HG03565 (cell line): ENCODE results near the gene SEZ6L2.
"Not testable (repeated sequence)": the region's sequence is repeated elsewhere in the genome, so short reads cannot be mapped to it uniquely, and the experiment has no call there.

Source experiments
- ATAC-seq: cut with Tn5 transposase; IDR thresholded peaks from one replicate; pipeline ENCODE4 v1.9.1; 2021; ENCODE audit warnings: mild to moderate bottlenecking, moderate library complexity; ENCODE audit not compliant: unreplicated experiment

Gene SEZ6L2

DNA sequence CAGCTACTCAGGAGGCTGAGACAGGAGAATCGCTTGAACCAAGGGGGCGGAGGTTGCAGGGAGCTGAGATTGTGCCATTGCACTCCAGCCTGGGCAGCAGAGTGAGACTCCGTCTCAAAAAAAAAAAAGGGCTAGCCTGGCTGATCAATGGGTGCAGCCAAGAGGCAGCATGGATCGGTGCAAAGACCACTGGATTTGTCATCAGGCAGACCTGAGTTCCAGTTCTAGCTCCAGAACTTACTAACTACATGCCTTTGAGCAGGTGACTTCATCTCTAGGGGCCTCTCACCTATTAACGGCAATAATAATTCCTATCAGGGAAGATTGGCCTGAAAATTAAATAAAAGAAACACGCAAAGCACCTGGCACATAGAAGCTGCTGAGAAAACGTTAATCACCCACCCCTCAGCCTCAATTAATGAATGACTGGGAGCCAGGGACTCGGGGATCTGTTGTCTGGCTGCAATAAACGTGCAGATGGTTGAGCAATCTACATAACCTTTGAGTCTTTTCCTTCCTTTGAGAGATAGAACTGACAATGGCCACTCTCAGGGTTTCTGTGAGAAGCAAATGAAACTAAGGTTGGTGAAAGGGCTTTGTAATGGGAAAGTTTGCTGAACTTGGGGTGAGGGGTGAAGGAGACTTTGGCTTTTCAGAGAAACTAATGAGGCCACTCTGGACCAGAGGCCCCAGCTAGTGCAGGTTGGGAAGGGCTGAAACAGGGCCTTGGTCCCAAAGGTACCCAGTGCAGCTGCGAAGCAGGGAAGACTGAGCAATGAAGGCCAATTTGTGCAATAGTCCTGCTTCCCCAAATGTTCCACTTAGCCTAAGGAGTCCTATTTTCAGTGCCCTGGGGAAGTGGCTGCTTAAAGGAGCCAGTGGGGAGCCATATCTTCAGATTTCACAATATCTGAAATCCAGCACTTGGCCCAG is 7.6 kb downstream of the SEZ6L2 start:
- ATAC-seq = no peak

DNA sequence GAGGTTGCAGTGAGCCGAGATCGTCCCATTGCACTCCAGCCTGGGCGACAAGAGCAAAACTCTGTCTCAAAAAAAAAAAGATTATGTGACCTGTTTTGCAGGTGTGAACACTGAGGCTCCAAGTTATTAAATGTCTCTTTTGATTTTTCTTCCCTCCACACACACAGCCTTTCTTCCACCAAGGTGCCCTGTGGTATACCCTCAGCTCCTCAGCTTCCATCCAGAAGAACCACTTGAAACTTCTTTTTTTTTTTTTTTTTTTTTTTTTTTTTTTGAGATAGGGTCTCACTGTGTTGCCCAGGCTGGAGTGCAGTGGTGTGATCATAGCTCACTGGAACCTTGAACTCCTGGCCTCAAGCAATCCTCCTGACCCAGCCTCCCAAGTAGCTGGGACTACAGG is 10.0 kb downstream of the SEZ6L2 start:
- not testable (repeated sequence) for ATAC-seq

DNA sequence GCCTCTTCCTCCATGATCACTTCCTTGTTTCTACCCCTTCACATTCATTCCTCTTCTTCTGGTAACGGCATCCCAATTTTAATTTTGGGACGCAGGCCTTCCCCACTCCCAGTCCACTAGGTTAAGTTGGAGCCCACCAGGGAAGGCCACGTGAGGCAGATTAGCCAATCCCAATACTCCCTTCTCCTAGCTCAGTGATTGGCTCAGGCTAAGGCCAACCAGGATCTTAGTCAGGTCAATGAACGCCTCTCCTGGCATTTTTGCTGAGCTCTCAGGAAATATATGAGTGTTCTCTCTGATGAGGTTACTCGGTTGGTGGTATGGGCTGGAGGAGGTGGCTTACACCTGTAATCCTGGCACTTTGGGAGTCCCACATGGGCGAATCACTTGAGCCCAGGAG is 15.4 kb downstream of the SEZ6L2 start:
- no peak for ATAC-seq

DNA sequence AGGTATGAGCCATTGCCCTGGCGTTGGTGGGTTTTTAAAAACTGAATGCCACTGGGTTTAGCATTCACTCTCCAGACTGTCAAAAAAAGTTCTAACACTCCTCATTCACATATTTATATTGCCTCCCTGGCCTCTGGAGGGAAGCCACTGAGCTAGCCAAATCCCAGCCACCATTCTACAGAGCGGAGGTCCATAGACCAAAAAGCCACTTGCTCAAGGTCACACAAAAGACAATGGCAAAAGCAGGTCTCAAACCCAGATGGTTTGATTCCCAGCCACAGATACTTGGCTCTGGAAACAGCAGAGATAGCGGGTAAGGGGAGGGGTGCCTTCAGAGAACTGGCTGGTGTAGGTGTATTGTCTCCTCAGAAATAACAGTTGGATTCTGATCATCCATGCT is 18.3 kb downstream of the SEZ6L2 start:
- no peak for ATAC-seq

DNA sequence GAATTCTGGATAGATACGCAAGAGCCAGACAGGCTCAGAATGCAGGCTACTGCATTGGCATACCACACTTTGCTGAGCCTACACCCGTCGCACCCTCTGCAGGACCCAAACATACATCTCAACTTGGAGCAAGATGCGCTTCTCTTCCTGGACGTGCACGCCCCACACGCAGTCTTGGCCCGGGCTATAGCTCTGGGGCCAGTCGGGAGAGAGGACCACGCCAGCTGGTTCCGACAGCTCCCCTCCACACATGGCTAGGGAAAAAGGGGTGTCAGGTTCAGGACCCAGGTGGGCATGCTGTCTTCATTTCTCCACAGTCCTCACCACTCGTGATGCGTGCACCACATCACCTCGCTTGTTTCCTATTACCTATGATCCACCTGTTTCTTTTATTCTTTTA is 21.2 kb downstream of the SEZ6L2 start:
- no peak for ATAC-seq

DNA sequence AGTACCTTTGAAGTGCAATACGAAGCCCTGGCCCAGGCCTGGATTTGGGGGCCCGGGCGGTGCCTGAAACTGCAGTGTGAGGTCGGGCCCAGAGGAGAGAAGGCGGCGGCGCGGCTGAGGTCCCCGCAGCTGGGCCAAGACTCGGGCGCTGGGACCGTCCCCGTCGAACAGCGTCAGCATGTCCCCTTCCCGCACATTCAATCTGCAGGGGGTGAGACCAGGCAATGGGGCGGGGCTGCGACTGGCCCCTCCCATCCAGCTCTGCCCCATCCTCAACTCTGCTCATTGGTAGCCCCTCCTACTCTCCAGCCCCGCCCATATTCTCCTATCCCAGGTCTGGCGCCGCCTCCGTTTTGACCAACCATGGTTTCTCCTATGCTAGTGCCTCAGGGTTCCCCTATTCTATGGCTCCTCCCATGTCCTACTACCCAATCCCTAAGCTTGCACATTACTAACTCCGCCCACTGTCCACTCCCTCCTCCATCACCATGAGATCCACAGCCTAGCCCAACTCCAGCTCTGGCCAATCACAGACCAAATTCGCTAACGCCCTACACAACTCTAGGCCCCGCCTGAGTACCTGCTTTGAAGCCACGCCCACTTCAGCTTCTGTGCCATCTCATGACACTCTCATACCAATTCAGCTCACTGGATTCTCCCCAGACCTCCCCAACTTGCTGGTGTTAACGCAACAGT is 21.9 kb downstream of the SEZ6L2 start:
- ATAC-seq = no peak

DNA sequence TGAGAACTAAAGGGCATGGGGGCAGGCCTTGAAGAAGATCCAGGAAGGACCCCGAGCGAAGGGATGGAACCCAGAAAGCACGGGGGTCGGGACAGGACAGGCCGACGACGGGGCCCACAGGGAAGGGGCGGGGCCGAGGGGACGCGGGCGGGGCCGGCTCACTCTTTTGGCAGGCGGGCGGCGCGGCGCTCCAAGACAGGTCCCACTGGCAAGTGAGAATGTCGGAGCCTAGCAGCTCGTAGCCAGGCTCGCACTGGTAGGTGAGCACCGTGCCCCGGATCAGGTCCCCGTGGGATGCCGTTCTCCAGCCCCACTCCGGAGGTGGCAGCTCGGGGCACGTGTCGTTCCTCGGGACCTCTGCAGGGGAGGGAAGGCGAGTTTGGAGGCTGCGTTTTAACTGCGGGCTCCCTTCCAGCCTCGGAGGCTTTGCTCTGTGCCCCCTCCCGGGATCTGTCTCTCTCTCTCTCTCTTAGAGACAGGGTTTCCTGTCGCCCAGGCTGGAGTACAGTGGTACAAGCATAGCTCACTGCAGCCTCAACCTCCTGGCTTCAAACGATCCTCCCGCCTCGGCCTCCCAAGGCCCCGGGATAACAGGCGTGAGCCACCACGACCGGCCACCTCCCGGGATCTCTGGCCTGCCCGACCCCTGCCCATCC is 22.6 kb downstream of the SEZ6L2 start:
- ATAC-seq = no peak

DNA sequence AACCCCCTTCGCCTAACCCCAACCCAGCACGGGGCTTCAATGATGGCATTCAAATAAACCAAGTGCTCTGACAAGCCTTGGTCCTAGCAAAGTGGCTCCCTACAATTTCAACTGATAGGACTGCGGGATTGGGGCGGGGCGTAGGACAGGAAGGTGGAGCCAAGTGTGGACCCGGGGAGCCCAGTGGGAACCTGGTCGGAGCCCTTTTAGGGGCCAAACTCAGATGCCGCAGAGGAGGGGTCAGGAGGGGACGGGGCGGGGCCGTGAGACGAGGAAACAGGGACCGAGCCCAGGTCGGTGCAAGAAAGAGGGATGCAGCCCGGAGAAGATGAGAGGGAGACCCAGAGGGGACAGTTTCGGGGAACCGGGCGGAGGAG is 23.1 kb downstream of the SEZ6L2 start:
- ATAC-seq = no peak

DNA sequence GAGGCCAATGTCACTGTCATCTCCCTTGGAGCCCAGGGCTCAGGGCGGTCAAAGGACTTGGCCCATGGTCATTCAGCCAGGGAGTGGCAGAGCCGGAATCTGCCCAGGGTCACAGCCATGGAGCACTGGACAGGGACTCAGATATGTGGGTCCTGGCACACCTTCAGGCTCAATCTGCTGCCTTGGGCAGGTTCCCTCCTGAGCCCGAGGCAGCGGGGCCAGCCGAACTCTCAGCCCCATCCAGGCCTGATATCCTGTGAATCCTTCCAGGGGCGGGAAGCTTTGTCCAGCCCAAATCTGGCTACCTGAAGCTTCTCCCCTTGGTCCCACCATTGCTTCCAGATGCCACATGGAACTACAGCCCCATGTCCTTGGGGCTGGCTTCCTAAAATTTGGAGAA is 24.1 kb downstream of the SEZ6L2 start:
- ATAC-seq = no peak

DNA sequence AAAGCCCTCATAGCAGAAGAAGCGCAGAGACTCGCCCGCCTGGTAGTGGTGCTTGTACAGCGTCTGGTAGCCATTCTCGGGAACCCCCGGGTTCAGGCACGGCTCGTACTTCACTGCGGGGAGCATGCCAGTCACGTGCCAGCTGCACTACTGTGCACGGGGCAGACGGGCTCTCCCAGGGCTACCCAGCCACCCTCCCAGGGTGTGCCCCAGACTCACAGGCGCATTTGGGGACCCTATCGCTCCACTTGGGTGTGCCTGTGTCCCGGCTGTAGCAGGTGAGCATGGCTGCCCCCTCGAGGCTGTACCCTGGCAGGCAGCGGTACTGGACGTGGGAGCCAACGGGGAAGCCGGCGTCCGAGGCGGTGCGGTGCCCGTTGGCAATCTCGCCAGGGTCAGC is 26.0 kb downstream of the SEZ6L2 start:
- no peak for ATAC-seq

DNA sequence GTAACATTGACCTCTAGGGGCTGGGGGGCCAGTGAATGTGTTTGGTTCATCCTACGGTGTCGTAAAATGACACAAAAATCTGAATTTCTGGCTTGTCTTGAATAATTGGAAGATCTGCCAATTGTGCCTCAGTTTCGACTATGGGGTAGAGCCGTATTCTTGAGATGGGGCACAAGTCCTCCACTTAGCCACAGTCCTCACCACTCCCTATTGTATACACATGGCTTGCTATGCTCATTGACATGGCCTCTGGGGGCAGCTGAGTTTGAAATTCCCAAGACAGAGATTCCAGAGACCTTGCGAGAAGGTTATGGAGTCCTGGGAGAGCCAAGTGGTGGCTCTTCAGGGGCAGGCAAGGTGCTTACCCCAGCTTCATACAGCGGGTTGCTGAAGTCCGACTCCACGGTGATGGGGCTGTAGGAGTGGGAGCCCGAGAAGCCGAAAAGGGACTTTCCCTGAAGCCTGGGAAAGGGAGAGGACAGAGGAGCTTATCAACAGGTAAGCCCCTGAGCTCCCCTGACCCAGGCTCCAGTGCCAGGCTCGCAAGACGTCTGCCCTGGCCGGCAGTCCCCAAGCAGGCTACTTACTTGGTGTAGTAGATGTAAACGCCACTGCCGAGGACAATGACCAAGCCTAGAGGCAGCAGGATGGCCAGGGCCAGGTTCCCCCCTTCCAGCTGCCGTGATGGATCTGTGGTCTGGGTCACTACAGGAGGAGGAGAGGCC is 27.4 kb downstream of the SEZ6L2 start:
- no peak for ATAC-seq

DNA sequence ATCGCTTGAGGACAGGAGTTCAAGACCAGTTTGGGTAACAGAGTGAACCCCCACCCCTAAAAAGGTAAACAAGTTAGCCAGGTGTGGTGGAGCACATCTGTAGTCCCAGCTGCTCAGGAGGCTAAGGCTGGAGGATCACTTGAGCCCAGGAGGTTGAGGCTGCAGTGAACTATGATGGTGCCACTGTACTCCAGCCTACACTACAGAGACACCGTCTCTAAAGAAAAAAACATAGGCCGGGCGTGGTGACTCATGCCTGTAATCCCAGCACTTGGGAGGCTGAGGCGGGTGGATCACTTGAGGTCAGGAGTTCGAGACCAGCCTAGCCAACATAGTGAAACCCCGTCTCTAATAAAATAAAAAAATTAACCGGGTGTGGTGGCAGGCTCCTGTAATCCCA is 30.3 kb downstream of the SEZ6L2 start:
- not testable (repeated sequence) for ATAC-seq

DNA sequence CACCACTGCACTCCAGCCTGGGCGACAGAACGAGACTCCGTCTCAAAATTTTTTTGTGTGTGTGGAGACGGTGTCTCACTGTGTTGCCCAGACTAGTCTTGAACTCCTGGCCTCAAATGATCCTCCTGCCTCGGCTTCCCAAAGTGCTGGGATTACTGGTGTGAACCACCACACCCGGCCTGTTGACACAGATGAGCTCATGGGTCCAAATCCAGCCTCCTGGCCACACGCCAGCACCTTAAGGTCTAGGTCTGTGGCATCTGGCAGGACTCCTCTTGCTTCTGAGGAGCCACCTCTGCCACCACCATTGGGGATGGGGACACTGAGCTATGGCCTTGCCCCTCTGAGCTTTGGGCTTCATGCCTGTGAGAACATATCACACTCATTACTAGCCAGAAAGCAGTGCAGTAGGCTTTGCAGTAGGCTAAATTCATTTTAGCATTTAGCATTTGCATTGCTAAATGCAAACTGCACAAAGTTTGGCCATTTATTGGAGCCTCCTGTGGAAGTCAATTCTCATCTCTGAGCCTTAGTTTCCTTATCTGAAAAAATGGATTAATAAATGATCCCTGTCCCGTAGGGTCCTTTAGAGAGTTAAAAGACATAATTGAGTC is 30.8 kb downstream of the SEZ6L2 start:
- ATAC-seq = no peak

DNA sequence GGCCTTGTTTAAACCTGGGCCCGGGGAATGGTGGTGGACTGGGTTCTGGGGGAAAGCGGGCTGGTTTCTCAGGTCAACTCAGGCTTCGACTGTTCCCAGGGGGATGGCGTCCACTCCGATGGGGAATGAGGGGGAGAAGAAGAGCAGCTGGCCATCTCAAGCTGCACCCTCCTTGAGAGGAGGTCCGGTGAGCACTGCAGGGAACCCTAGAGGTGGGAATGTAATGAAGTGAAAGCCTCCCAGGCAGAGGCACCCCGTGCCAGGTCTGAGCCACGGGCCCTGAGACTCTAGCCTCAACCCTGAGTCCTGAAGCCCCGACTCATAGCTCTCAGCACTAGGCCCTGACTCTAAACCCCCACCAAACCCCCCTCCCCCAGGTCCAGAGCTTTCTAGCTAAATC is 35.1 kb downstream of the SEZ6L2 start:
- no peak for ATAC-seq

DNA sequence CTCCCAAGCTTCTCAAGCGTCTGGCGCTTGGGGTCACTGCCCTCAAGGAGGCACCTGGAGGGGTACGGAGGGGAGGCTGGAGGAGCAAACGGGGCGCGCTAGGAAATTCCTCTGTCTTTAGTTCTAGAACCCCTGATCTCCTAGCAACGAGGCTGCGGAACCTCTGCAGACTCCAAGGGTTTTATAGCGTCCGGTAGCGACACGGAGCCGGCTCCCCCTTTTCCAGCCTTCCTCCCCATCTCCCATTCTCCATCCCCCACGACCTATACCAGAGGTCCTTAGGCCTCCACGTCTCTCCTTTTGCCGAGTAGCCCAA is 35.7 kb downstream of the SEZ6L2 start:
- ATAC-seq = no peak

DNA sequence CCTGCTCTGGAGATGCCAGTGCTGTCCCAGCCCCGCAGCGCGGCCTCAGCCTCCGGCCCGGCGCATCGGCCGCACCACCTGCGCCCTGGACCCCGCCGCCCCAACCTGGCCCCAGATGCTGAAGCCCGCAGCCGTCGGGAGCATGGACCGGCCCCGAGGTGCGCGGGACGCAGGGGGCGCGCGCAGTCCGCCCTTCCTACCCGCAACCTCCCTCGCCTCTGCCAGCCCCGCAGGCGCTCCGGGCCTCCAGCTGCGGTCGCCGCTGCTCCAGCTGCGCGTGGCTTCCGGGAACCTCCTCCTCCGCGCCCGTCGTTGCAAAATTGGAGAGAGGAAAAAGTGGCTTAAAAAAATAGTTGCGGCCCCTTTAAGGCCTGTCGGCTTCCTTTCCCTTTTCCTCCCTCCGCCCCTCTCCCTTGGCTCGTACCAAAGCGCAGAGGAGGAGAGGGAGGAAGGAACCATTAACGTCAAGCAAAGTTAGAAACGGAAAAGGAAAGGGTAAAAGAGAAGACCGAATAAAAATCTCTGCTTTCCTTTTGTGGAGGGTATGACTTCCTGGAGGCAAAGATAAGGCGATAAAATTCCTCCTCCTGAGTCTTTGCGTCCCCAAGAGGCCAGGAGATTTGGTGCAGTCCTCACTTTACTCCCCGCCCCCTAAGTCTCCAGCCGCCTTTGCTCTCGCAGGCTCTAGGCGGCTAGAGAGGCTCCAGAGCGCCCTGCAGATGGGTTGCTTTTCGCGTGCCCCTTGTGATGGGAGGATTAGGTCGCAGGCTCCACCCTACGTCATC is 36.3 kb downstream of the SEZ6L2 start, which contains the start of gene CDIPT:
CDIPT (minus strand) TSS at position 343 of the 785 bp plus-strand sequence. CDS start 369 bp downstream, outside the sequence.
- peak; percentile 91 for ATAC-seq

DNA sequence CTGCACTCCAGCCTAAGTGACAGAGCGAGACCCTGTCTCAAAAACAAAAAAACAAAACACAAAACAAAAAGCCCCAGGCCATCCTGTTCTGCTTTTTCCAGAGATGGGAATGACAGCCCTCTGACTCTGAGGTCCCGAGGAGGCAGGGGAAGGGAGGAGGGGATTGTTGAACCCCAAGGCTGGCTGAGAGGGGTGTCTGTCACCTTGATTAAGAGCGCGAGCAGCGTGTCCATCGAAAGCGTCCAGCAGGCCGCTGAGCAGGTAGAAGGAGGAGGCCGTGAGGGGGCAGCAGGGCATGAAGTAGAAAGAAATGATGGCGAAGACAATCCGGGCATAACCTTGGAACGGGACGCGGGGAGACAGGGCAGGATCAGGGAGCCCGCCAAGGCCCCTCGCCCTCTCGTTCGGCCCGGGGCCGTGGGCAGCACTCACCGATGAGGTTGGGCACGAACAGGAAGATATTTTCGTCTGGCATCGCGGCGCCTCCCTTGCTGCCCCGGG is 36.9 kb downstream of the SEZ6L2 start:
- no peak for ATAC-seq

DNA sequence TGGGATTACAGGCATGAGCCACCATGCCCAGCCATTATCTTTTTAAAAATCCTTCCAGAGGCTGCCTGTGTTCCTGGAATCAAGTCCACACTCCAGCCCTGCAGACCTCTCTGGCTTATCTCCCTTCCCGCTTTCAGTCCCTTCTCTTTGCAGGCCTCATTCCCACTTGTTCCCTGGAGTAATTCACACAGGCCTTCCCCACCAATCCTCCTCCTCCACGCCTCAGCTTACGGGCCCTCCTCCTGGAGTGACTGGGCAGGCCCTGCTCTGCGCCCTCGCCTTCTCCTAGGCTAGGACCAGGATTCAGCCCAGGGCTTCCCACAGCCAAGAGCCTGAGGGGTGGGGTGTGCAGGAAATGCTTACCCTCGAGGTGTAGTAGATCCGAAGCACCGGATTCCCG is 39.1 kb downstream of the SEZ6L2 start:
- ATAC-seq = no peak

DNA sequence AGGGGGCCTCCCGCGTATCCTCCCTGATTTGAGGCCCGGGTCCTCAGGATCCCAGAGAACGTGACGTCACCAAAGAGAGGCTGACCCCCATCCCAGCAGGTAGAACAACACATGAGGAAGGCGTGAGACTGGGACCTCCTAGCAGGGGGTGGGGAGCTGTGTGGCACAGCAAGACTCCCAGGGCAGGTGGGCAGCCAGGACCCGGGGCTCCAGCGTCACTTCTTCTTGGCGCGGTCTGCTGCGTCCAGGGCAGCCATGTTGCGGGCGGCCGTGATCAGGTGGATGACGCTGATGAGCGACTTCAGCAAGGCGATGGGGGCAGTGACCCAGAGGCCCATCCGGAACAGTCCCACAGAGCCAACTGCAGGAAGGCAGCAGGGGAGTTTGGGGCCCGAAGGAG is 40.4 kb downstream of the SEZ6L2 start:
- no peak for ATAC-seq
